Measurements from ENCODE around the gene PAM. TPM values are rescaled to one million over a fixed set of nuclear protein-coding genes. Genes with fewer than 3 reads are reported as not detected.

The PAM gene
- total RNA-seq, 2 donors from 2014 or later, result 76.8 to 171 TPM

- H3K4me1 ChIP-seq (replicated peaks), result no peaks in the 10 kb centered on the region
- H3K4me3 ChIP-seq, result no peak overlapping the region
- 41% methylated on average over 1 of the region's 1 CpG for WGBS
- H3K27me3 ChIP-seq (replicated peaks; ENCODE audit: insufficient read depth), result no peaks in the 10 kb centered on the region
- no peak for DNase-seq (ENCODE audit: low spot score)
- no peaks in the 10 kb centered on the region for H3K36me3 ChIP-seq
- no peak for TF ChIP-seq POLR2AphosphoS5 (IDR thresholded peaks at IDR 0.05)
- TF ChIP-seq POLR2A (IDR thresholded peaks at IDR 0.05), result no peak
- TF ChIP-seq CTCF (IDR thresholded peaks at IDR 0.05), result no peak
- no peak overlapping the region for H3K27ac ChIP-seq
- no peaks in the 10 kb centered on the region for H3K9me3 ChIP-seq
- intact Hi-C loops (cut with DNase I), result no loop called here
Observed at GRCh38 chr5:102955488-102955887, 200.4 kb downstream of the PAM start.

- H3K4me3 ChIP-seq, result no peak overlapping the region
- TF ChIP-seq POLR2A (IDR thresholded peaks at IDR 0.05) (no peak), CTCF (IDR thresholded peaks at IDR 0.05) (no peak), POLR2AphosphoS5 (IDR thresholded peaks at IDR 0.05) (no peak)
- no peaks in the 10 kb centered on the region for H3K9me3 ChIP-seq
- no peak overlapping the region for H3K27ac ChIP-seq
- no peak for DNase-seq (ENCODE audit: low spot score)
- no peaks in the 10 kb centered on the region for H3K4me1 ChIP-seq (replicated peaks)
- no peaks in the 10 kb centered on the region for H3K27me3 ChIP-seq (replicated peaks; ENCODE audit: insufficient read depth)
- intact Hi-C loops (cut with DNase I), result no loop called here
- no peaks in the 10 kb centered on the region for H3K36me3 ChIP-seq
- 98% methylated on average over 2 of the region's 2 CpGs for WGBS
Observed at GRCh38 chr5:102956599-102956998, 201.5 kb downstream of the PAM start.

GRCh38 chr5:102957141-102957540 lies 202.0 kb downstream of the PAM start:
- Histone ChIP-seq H3K4me3 (no peak overlapping the region), H3K27ac (no peak overlapping the region), H3K27me3 (replicated peaks; ENCODE audit: insufficient read depth) (no peaks in the 10 kb centered on the region), H3K4me1 (replicated peaks) (no peaks in the 10 kb centered on the region), H3K9me3 (no peaks in the 10 kb centered on the region), H3K36me3 (no peaks in the 10 kb centered on the region)
- WGBS, result 97% methylated on average over 3 of the region's 3 CpGs
- intact Hi-C loops (cut with DNase I), result no loop called here
- TF ChIP-seq CTCF (IDR thresholded peaks at IDR 0.05) (no peak), POLR2AphosphoS5 (IDR thresholded peaks at IDR 0.05) (no peak), POLR2A (IDR thresholded peaks at IDR 0.05) (no peak)
- no peak for DNase-seq (ENCODE audit: low spot score)

- 20% methylated on average over 1 of the region's 1 CpG for WGBS
- no peaks in the 10 kb centered on the region for H3K4me1 ChIP-seq (replicated peaks)
- no peaks in the 10 kb centered on the region for H3K36me3 ChIP-seq
- no peak overlapping the region for H3K4me3 ChIP-seq
- intact Hi-C loops (cut with DNase I), result no loop called here
- no peaks in the 10 kb centered on the region for H3K27me3 ChIP-seq (replicated peaks; ENCODE audit: insufficient read depth)
- TF ChIP-seq CTCF (IDR thresholded peaks at IDR 0.05) (no peak), POLR2A (IDR thresholded peaks at IDR 0.05) (no peak), POLR2AphosphoS5 (IDR thresholded peaks at IDR 0.05) (no peak)
- no peak for DNase-seq (ENCODE audit: low spot score)
- H3K27ac ChIP-seq, result no peak overlapping the region
- H3K9me3 ChIP-seq, result no peaks in the 10 kb centered on the region
Observed at GRCh38 chr5:102958481-102959011, 203.4 kb downstream of the PAM start.

- no peak overlapping the region for H3K27ac ChIP-seq
- H3K4me3 ChIP-seq, result no peak overlapping the region
- no peaks in the 10 kb centered on the region for H3K9me3 ChIP-seq
- no peak for DNase-seq (ENCODE audit: low spot score)
- no peaks in the 10 kb centered on the region for H3K27me3 ChIP-seq (replicated peaks; ENCODE audit: insufficient read depth)
- intact Hi-C loops (cut with DNase I), result no loop called here
- TF ChIP-seq POLR2AphosphoS5 (IDR thresholded peaks at IDR 0.05) (no peak), POLR2A (IDR thresholded peaks at IDR 0.05) (no peak), CTCF (IDR thresholded peaks at IDR 0.05) (no peak)
- no peaks in the 10 kb centered on the region for H3K36me3 ChIP-seq
- no peaks in the 10 kb centered on the region for H3K4me1 ChIP-seq (replicated peaks)
- WGBS, result 43% methylated on average over 1 of the region's 1 CpG
Observed at GRCh38 chr5:102959055-102959454, 203.9 kb downstream of the PAM start.

Measured in prostate gland (tissue), 2 donors.